ENCODE data around the gene EID2. TPM values are rescaled to one million over a fixed set of nuclear protein-coding genes. Genes with fewer than 3 reads are reported as not detected.

Gene EID2
- total and polyA plus RNA-seq, 2 of the 8 experiments (the other 6 are each of a cell fraction or from before 2014, with no cell fraction given) = 7.8 to 29.6 TPM

GRCh38 chr19:39514840-39515550 lies 25.0 kb downstream of the EID2 start, which contains the start of gene SELENOV (continued):
- TF ChIP-seq CHD1 (IDR thresholded peaks at IDR 0.05; ENCODE audit: low read depth, low read length) (no peak), SP1 (IDR thresholded peaks at IDR 0.05; ENCODE audit: low read depth, low read length) (peak; percentile 100), YY1 (IDR thresholded peaks at IDR 0.05; ENCODE audit: low read depth, low read length) (no peak), SIN3A (conservative IDR thresholded peaks at IDR 0.05 in 1 of 2, IDR thresholded peaks at IDR 0.05 in 1 of 2; ENCODE audit: low read depth in 1 of 2, low read length in 2 of 2) (peak; percentile 65 to 75; a peak in 1 of 4 replicates), FOSL1 (IDR thresholded peaks at IDR 0.05; ENCODE audit: insufficient read depth, low read depth, low read length) (no peak)
- TF ChIP-seq, protein P1, sequence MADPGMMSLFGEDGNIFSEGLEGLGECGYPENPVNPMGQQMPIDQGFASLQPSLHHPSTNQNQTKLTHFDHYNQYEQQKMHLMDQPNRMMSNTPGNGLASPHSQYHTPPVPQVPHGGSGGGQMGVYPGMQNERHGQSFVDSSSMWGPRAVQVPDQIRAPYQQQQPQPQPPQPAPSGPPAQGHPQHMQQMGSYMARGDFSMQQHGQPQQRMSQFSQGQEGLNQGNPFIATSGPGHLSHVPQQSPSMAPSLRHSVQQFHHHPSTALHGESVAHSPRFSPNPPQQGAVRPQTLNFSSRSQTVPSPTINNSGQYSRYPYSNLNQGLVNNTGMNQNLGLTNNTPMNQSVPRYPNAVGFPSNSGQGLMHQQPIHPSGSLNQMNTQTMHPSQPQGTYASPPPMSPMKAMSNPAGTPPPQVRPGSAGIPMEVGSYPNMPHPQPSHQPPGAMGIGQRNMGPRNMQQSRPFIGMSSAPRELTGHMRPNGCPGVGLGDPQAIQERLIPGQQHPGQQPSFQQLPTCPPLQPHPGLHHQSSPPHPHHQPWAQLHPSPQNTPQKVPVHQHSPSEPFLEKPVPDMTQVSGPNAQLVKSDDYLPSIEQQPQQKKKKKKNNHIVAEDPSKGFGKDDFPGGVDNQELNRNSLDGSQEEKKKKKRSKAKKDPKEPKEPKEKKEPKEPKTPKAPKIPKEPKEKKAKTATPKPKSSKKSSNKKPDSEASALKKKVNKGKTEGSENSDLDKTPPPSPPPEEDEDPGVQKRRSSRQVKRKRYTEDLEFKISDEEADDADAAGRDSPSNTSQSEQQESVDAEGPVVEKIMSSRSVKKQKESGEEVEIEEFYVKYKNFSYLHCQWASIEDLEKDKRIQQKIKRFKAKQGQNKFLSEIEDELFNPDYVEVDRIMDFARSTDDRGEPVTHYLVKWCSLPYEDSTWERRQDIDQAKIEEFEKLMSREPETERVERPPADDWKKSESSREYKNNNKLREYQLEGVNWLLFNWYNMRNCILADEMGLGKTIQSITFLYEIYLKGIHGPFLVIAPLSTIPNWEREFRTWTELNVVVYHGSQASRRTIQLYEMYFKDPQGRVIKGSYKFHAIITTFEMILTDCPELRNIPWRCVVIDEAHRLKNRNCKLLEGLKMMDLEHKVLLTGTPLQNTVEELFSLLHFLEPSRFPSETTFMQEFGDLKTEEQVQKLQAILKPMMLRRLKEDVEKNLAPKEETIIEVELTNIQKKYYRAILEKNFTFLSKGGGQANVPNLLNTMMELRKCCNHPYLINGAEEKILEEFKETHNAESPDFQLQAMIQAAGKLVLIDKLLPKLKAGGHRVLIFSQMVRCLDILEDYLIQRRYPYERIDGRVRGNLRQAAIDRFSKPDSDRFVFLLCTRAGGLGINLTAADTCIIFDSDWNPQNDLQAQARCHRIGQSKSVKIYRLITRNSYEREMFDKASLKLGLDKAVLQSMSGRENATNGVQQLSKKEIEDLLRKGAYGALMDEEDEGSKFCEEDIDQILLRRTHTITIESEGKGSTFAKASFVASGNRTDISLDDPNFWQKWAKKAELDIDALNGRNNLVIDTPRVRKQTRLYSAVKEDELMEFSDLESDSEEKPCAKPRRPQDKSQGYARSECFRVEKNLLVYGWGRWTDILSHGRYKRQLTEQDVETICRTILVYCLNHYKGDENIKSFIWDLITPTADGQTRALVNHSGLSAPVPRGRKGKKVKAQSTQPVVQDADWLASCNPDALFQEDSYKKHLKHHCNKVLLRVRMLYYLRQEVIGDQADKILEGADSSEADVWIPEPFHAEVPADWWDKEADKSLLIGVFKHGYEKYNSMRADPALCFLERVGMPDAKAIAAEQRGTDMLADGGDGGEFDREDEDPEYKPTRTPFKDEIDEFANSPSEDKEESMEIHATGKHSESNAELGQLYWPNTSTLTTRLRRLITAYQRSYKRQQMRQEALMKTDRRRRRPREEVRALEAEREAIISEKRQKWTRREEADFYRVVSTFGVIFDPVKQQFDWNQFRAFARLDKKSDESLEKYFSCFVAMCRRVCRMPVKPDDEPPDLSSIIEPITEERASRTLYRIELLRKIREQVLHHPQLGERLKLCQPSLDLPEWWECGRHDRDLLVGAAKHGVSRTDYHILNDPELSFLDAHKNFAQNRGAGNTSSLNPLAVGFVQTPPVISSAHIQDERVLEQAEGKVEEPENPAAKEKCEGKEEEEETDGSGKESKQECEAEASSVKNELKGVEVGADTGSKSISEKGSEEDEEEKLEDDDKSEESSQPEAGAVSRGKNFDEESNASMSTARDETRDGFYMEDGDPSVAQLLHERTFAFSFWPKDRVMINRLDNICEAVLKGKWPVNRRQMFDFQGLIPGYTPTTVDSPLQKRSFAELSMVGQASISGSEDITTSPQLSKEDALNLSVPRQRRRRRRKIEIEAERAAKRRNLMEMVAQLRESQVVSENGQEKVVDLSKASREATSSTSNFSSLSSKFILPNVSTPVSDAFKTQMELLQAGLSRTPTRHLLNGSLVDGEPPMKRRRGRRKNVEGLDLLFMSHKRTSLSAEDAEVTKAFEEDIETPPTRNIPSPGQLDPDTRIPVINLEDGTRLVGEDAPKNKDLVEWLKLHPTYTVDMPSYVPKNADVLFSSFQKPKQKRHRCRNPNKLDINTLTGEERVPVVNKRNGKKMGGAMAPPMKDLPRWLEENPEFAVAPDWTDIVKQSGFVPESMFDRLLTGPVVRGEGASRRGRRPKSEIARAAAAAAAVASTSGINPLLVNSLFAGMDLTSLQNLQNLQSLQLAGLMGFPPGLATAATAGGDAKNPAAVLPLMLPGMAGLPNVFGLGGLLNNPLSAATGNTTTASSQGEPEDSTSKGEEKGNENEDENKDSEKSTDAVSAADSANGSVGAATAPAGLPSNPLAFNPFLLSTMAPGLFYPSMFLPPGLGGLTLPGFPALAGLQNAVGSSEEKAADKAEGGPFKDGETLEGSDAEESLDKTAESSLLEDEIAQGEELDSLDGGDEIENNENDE (IDR thresholded peaks at IDR 0.05; ENCODE audit: insufficient replicate concordance, low read length) = no peak
- TF ChIP-seq, protein P2, sequence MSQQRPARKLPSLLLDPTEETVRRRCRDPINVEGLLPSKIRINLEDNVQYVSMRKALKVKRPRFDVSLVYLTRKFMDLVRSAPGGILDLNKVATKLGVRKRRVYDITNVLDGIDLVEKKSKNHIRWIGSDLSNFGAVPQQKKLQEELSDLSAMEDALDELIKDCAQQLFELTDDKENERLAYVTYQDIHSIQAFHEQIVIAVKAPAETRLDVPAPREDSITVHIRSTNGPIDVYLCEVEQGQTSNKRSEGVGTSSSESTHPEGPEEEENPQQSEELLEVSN (IDR thresholded peaks at IDR 0.05) = peak; percentile 58; the same call in 1 of the 2 replicates
